Endothelial cell (in vitro differentiated cells): ENCODE data around the gene PRKD1. TPM values are rescaled to one million over a fixed set of nuclear protein-coding genes. Genes with fewer than 3 reads are reported as not detected.

Experiments
- DNase-seq: peaks from one replicate; pipeline ENCODE4 v3.0.0; 2021; ENCODE audit warnings: low spot score
- H3K27ac Mint-ChIP-seq: one replicate; pipeline ENCODE4 v1.8.0; 2021; ENCODE audit warnings: mixed read lengths, inconsistent platforms; ENCODE audit not compliant: unreplicated experiment
- H3K27me3 Mint-ChIP-seq: one replicate; pipeline ENCODE4 v1.8.0; 2021; ENCODE audit warnings: mild to moderate bottlenecking, moderate library complexity, mixed read lengths, inconsistent platforms; ENCODE audit not compliant: unreplicated experiment
- H3K36me3 Mint-ChIP-seq: one replicate; pipeline ENCODE4 v1.8.0; 2021; ENCODE audit warnings: mild to moderate bottlenecking, low read depth, mixed read lengths, inconsistent platforms; ENCODE audit not compliant: unreplicated experiment
- H3K4me1 Mint-ChIP-seq: one replicate; pipeline ENCODE4 v1.8.0; 2021; ENCODE audit warnings: mild to moderate bottlenecking, mixed read lengths, inconsistent platforms; ENCODE audit not compliant: unreplicated experiment
- H3K4me3 Mint-ChIP-seq: one replicate; pipeline ENCODE4 v1.8.0; 2021; ENCODE audit warnings: mild to moderate bottlenecking, mixed read lengths, inconsistent platforms; ENCODE audit not compliant: unreplicated experiment
- H3K9me3 Mint-ChIP-seq: one replicate; pipeline ENCODE4 v1.8.0; 2021; ENCODE audit warnings: mixed read lengths, inconsistent platforms; ENCODE audit not compliant: unreplicated experiment
- total RNA-seq: library from RNA; stranded (reverse); fragmentation: NEBNext Ultra II Directional; extraction: Animal tissue kit (Norgen Biotek cat#: 25700); gene quantifications from one replicate; pipeline ENCODE4 v1.2.1, GENCODE V29; 2021; ENCODE audit not compliant: unreplicated experiment
- TF ChIP-seq, protein P1 (sequence below): fragments of 200-600 bp; sonication (generic); IDR thresholded peaks from one replicate; pipeline ENCODE4 v1.5.0; 2021; ENCODE audit warnings: antibody characterized with exemption; ENCODE audit not compliant: unreplicated experiment

Gene PRKD1
- total RNA-seq, 1 donor from 2014 or later: 9.0 TPM

DNA sequence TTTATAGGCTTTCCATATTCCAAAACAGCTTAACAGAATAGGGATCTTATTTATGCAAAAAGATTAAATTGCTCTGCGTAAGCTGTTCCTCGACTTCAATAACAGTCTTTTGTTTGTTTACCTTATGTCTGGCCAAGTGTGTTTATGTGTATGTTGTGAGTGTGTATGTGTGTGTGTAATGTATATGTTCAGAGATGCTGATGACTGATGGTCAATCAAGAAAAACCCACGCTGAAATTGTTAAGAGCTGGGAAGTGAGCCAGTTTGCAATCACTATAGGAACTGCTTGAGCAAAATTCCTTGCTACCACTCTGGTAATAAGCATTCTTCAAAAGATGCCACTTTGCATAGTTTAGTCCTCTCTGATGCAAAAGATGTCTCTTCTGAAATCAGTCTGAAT, 59.6 kb downstream of the PRKD1 start:
- no peaks in the 10 kb centered on the region for H3K9me3 Mint-ChIP-seq
- H3K27me3 Mint-ChIP-seq: no peaks in the 10 kb centered on the region
- H3K36me3 Mint-ChIP-seq: no peaks in the 10 kb centered on the region
- H3K4me3 Mint-ChIP-seq: no peak overlapping the region
- TF ChIP-seq, protein P1, sequence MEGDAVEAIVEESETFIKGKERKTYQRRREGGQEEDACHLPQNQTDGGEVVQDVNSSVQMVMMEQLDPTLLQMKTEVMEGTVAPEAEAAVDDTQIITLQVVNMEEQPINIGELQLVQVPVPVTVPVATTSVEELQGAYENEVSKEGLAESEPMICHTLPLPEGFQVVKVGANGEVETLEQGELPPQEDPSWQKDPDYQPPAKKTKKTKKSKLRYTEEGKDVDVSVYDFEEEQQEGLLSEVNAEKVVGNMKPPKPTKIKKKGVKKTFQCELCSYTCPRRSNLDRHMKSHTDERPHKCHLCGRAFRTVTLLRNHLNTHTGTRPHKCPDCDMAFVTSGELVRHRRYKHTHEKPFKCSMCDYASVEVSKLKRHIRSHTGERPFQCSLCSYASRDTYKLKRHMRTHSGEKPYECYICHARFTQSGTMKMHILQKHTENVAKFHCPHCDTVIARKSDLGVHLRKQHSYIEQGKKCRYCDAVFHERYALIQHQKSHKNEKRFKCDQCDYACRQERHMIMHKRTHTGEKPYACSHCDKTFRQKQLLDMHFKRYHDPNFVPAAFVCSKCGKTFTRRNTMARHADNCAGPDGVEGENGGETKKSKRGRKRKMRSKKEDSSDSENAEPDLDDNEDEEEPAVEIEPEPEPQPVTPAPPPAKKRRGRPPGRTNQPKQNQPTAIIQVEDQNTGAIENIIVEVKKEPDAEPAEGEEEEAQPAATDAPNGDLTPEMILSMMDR: no peak
- DNase-seq: no peak
- H3K27ac Mint-ChIP-seq: no peak overlapping the region
- H3K4me1 Mint-ChIP-seq: no peaks in the 10 kb centered on the region

DNA sequence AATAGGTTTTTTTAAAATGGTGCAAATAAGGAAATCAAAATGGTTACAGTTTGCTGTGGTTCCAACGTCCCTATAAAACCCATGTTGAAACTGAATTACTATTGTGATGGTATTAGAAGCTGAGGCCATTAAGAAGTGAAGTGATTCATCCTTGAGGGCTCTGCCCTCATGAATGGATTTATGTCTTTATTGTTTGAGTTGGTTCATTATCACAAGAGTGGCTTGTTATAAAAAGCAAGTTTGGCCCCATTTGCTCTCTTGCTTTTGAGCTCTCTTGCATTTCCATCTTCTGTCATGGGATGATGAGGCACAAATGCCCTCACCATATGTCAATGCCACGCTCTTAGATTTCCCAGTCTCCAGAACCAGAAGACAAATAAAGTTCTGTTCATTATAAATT, 62.3 kb downstream of the PRKD1 start:
- H3K27me3 Mint-ChIP-seq: no peaks in the 10 kb centered on the region
- H3K36me3 Mint-ChIP-seq: no peaks in the 10 kb centered on the region
- H3K4me1 Mint-ChIP-seq: peaks cover 4% of the 10 kb centered on the region
- TF ChIP-seq, protein P1: no peak
- DNase-seq: no peak
- H3K4me3 Mint-ChIP-seq: no peak overlapping the region
- H3K27ac Mint-ChIP-seq: no peak overlapping the region
- H3K9me3 Mint-ChIP-seq: no peaks in the 10 kb centered on the region

DNA sequence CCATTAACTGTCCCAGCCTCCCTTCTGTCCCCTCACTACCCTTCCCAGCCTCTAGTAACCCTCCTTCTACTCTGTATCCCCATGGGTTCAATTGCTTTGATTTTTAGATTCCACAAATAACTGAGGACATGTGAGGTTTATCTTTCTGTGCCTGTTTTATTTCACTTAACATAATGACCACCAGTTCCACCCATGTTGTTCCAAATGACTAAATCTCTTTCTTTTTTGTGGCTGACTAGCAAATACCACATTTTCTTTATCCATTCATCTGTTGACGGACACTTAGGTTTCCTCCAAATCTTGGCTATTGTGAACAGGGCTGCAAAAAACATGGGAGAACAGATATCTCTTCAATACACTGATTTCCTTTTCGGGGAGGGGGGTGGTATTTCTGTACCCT, 65.7 kb downstream of the PRKD1 start:
- Mint-ChIP-seq H3K27me3 (no peaks in the 10 kb centered on the region), H3K4me1 (peaks cover 4% of the 10 kb centered on the region), H3K36me3 (peaks cover 1% of the 10 kb centered on the region), H3K27ac (no peak overlapping the region), H3K9me3 (no peaks in the 10 kb centered on the region), H3K4me3 (no peak overlapping the region)
- DNase-seq: no peak
- TF ChIP-seq, protein P1: no peak

DNA sequence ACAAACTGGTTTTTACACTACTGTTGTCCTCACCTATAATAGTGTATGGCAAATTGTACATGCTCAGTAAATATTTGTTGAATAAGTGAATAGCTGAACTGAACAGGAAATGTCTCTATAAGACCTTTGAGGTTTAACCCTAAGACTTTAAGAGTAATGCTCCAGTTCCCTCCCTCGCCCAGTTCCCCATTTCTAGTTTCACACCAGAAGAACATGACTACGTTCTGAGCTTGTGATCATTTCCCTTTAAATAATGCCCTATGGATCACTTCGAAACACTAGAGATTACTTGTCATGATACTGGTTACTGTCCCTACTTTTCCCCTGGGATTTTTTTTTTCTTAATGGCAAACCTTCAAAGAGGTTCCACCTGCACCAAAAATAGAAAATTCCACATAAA, 69.3 kb downstream of the PRKD1 start:
- Mint-ChIP-seq H3K4me1 (peaks cover 4% of the 10 kb centered on the region), H3K36me3 (peaks cover 10% of the 10 kb centered on the region), H3K4me3 (no peak overlapping the region), H3K27ac (no peak overlapping the region), H3K9me3 (no peaks in the 10 kb centered on the region), H3K27me3 (no peaks in the 10 kb centered on the region)
- TF ChIP-seq, protein P1: no peak
- DNase-seq: no peak

DNA sequence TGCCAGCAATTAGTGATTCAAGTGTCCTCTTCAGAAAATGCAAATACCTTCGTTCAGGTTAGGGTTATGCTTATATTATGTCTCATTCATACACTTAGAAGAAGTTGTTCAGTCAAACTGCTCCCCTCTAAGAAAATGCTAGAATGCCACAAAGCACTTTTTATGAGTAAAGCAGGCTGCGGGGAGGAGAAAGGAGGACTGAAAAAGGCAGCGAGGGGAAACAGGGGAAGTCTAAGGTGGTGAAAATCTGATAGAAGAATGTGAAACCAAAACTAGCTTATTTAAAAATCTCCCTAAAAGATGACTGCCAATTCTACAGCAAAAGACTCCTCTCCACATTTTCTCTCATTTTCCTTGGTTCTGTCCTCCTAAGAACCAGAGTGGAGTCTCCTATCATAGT, 70.1 kb downstream of the PRKD1 start:
- Mint-ChIP-seq H3K4me3 (no peak overlapping the region), H3K4me1 (peaks cover 4% of the 10 kb centered on the region), H3K27me3 (no peaks in the 10 kb centered on the region), H3K9me3 (no peaks in the 10 kb centered on the region), H3K27ac (no peak overlapping the region), H3K36me3 (peaks cover 10% of the 10 kb centered on the region)
- no peak for DNase-seq
- TF ChIP-seq, protein P1: no peak
